Heart right ventricle (tissue), 16 donors: ENCODE data around the gene OR2V1. TPM values are rescaled to one million over a fixed set of nuclear protein-coding genes. Genes with fewer than 3 reads are reported as not detected.
"Not testable (repeated sequence)": the region's sequence is repeated elsewhere in the genome, so short reads cannot be mapped to it uniquely, and the experiment has no call there.

Experiments used
- ATAC-seq, 8 donors: fragments of 200-7000 bp; cut with Tn5 transposase; one replicate each; pipeline ENCODE4 v1.9.1; 2020; ENCODE audit warnings: mild to moderate bottlenecking in 8 of 8, moderate library complexity in 8 of 8, moderate number of reproducible peaks in 1 of 8
- DNase-seq, 2 donors: peaks; one replicate each; pipeline ENCODE4 v3.0.0-alpha.2; 2020
- H3K27ac ChIP-seq, 10 donors: fragments of 200-600 bp; sonication (generic) in 2 of 10; one replicate each; pipeline versions ENCODE4 v1.5.0 to v1.8.0; 2020 to 2022; ENCODE audit warnings: mild to moderate bottlenecking in 3 of 10
- H3K27me3 ChIP-seq, 7 donors: fragments of 200-600 bp; one replicate each; pipeline ENCODE4 v1.8.0; 2021 to 2022; ENCODE audit warnings: mild to moderate bottlenecking in 2 of 7
- H3K36me3 ChIP-seq, 9 donors: fragments of 200-600 bp; sonication (generic) in 1 of 9; one replicate each; pipeline versions ENCODE4 v1.5.0 to v1.8.0; 2020 to 2022; ENCODE audit warnings: mild to moderate bottlenecking in 2 of 9
- H3K4me1 ChIP-seq, 9 donors: fragments of 200-600 bp; sonication (generic) in 1 of 9; one replicate each; pipeline versions ENCODE4 v1.5.0 to v1.8.0; 2020 to 2022; ENCODE audit warnings: mild to moderate bottlenecking in 4 of 9
- H3K4me3 ChIP-seq, 10 donors: fragments of 200-600 bp; sonication (generic) in 2 of 10; one replicate each; pipeline versions ENCODE4 v1.5.0 to v1.8.0; 2020 to 2022; ENCODE audit warnings: mild to moderate bottlenecking in 7 of 10, moderate library complexity in 2 of 10
- H3K9me3 ChIP-seq, 11 donors: fragments of 200-600 bp in 10 of 11; sonication (generic) in 2 of 11; one replicate each; pipeline versions ENCODE4 v1.5.0 to v1.8.0; 2013 to 2022; ENCODE audit warnings: mild to moderate bottlenecking in 2 of 11, control low read depth in 1 of 11, moderate library complexity in 1 of 11
- CTCF ChIP-seq, 9 donors: fragments of 200-600 bp; sonication (generic) in 2 of 9; IDR thresholded peaks; one replicate each; pipeline versions ENCODE4 v1.5.0 to v1.8.0; 2021 to 2022; ENCODE audit warnings: antibody characterized with exemption in 9 of 9, mild to moderate bottlenecking in 5 of 9, moderate library complexity in 1 of 9
- WGBS, 2 donors: extraction: QIAGEN DNeasy Blood & Tissue Kit; methylation state at CpG; one replicate each; pipeline ENCODE4 v1.1.7; 2013; ENCODE audit warnings: inconsistent platforms in 1 of 2; 5-methylcytosine and 5-hydroxymethylcytosine counted together
- intact Hi-C, 10 donors: fragments of 100-400 bp; cut with DNase I; formaldehyde crosslinking; loops; one replicate each; pipeline versions ENCODE4 v1.11.1 to v1.14.2; 2022
- polyA plus RNA-seq, 2 donors: library from polyadenylated mRNA; stranded (reverse); fragments of 200-250 nt; gene quantifications; one replicate each; pipeline ENCODE4 v1.2.3, GENCODE V29; 2013
- total RNA-seq, 10 donors: library from RNA; stranded (reverse); fragmentation: NEBNext Ultra II Directional in 3 of 10; extraction: Animal tissue kit (Norgen Biotek cat#: 25700) in 3 of 10; gene quantifications; one replicate each; pipeline versions ENCODE4 v1.2.1 to v1.2.4, GENCODE V29; 2021 to 2023
- donor health status: Arrhythmogenic right ventricular cardiomyopathy.
- donor health status: ischemic (EF 13 %, LVEDD 7.1; RV severe dilation, severe dysfunction).
- donor health status: healthy with polysubstance abuse.
- donor health status: DM: no; HTN: yes; CAD: no.
- donor health status: DM: no; HTN: no; CAD: no.
- donor health status: ischemic (EF 25% LVEDD 6.9; RV normal size, moderate dysfunction).
- donor health status: ischemic (EF 25% LVEDD 5.7; RV mildly dilated, moderate dysfunction).
- donor health status: healthy.
- donor health status: DM: yes; HTN: yes; CAD: no.
- donor health status: Ischemic cardiomyopathy.
- donor health status: ischemic (EF 35%, LVEDD 5.7; RV mildly dilated, moderate dysfunction).
- donor health status: nonischemic (EF 11% LVEDD 7.7; RV severe dilation, severe dysfunction).
- donor health status: DM: yes; HTN: yes; CAD: no.
- donor health status: PGD.
- donor health status: ischemic (EF 29% LVEDD 5.4; RV normal size, mild dysfunction).
- donor health status: nonischemic (EF 23%, LVEDD 6.1; RV moderate dilation, normal function).

OR2V1 gene
- total and polyA plus RNA-seq, 12 donors: not detected

- no peak overlapping the region for H3K27ac ChIP-seq
- no peak for TF ChIP-seq CTCF (IDR thresholded peaks at IDR 0.05)
- H3K27me3 ChIP-seq: peaks cover 0 to 63% (median 62%) of the 10 kb centered on the region in 7 donors
- no peaks in the 10 kb centered on the region for H3K36me3 ChIP-seq
- ATAC-seq: no peak
- H3K4me3 ChIP-seq: no peak overlapping the region
- DNase-seq: no peak
- H3K4me1 ChIP-seq: peaks cover 0 to under 1% (median 0%) of the 10 kb centered on the region in 9 donors
- intact Hi-C loops: no loop called here
- 43 to 68% methylated on average over 7 of the region's 7 CpGs for WGBS, 2 donors
- no peaks in the 10 kb centered on the region for H3K9me3 ChIP-seq
Measured at GRCh38 chr5:181105391-181106025, 25.5 kb downstream of the OR2V1 start.

DNA sequence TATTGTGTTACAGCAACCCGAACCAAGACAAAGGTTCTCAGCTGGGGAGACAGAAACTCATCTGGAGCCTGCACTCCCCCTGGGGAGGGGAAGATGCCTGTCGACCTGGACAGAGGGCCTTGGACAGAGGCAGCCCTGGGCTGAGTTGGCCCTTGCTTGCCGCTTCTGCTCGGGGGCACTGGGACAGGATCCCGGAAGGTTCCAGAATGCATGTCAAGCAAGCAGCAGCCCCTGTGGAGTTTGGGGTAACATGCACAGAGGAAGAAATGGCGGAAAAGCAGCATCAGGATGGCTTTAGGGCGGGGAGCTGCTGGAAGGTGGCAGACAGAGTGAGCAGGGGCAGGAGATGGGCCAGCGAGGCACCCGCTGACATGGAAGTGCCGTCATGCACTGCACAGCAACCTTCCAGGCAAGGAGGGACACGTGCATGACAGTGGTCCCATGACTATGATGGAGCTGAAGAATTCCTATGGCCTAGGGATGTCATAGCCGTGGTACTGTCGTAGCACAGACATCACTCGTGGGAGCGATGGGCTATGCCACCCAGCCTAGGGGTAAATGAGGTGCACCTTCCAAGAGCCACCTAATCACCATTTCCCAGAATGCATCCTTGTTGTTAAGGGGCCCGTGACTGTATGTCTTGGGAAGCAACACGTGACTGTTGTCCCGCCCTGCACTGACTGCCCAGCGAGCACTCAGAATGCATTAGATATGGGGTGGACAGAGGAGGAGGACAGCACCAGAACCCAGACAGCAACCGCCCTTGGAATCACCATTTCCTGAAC is 26.2 kb downstream of the OR2V1 start:
- H3K9me3 ChIP-seq, H3K27ac ChIP-seq, intact Hi-C loops, H3K4me3 ChIP-seq, H3K4me1 ChIP-seq, ATAC-seq, H3K36me3 ChIP-seq, DNase-seq: not testable (repeated sequence)
- peaks cover 0 to 63% (median 62%) of the 10 kb centered on the region in 7 donors for H3K27me3 ChIP-seq
- WGBS, 2 donors: 26 to 60% methylated on average over 10 to 20 of the region's 20 CpGs

DNA sequence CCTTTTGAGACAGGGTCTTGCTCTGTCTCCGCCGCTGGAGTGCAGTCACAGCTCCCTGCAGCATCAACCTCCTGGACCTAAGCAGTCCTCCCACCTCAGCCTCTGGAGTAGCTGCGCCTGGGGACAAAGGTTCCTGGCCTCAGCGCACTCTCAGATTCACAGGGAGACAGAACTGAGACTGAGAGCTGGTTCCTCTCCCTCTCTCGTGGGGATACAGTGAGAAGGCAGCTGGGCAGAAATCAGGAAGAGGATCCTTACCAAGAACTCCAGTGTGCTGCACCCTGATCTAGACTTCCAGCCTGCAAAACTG is 26.8 kb downstream of the OR2V1 start:
- peaks cover 0 to 63% (median 62%) of the 10 kb centered on the region in 7 donors for H3K27me3 ChIP-seq
- ATAC-seq, DNase-seq, H3K9me3 ChIP-seq, intact Hi-C loops, H3K4me1 ChIP-seq, H3K4me3 ChIP-seq, H3K36me3 ChIP-seq, H3K27ac ChIP-seq: not testable (repeated sequence)
- WGBS, 2 donors: 6 to 13% methylated on average over 5 of the region's 5 CpGs

DNA sequence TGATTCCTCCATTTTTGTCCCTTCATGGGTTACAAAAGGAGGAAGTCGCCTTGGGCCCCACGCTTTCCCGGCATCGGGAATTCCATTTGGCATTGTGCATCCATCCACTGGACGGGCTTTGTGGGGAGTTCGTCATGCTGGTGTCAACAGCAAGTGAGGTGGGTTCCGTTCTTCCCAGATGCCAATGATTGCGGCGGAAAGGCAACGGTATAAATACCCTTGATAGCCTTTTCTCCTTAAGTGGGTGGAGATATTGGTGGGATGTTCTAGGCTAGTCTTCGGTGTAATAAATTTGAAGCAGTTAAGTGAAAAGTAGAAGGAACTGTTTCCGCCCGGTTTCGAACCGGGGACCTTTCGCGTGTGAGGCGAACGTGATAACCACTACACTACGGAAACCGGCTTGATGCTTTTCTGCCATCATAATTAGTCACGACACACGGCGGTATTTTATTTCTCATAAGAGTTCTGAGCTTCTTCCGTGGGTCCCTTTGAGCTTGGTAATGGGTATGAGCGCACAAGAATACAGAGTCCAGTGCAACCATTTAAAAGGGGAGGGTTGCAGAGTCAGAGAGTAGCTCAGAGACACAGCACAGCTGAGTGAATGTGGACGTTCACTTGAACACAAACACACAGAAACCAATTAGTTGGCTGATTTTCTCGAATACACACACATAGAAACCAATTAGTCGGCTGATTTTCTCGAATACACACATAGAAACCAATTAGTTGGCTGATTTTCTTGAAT is 28.9 kb downstream of the OR2V1 start:
- peaks cover 0 to 49% (median 46%) of the 10 kb centered on the region in 7 donors for H3K27me3 ChIP-seq
- DNase-seq, H3K36me3 ChIP-seq, H3K9me3 ChIP-seq, intact Hi-C loops, H3K27ac ChIP-seq, ATAC-seq, H3K4me1 ChIP-seq, H3K4me3 ChIP-seq: not testable (repeated sequence)
- WGBS, 2 donors: no CpG with 5 or more reads among the region's 30 CpGs

- ATAC-seq, H3K36me3 ChIP-seq, H3K4me3 ChIP-seq, intact Hi-C loops, H3K4me1 ChIP-seq, H3K27ac ChIP-seq, DNase-seq, H3K9me3 ChIP-seq: not testable (repeated sequence)
- H3K27me3 ChIP-seq: peaks cover 0 to 39% (median 36%) of the 10 kb centered on the region in 7 donors
- WGBS, 2 donors: 0% methylated on average over 16 of the region's 54 CpGs; no CpG with 5 or more reads in 1 of the 2 donors
Measured at GRCh38 chr5:181101030-181101641, 29.8 kb downstream of the OR2V1 start.
